HCT116 (cell line): Measurements from ENCODE around the gene CHD3. TPM values are rescaled to one million over a fixed set of nuclear protein-coding genes. Genes with fewer than 3 reads are reported as not detected.

ENCODE experiments used
- ATAC-seq: fragments of 200-7000 bp; cut with Tn5 transposase; 2 replicates; pipeline ENCODE4 v1.9.1; 2020; ENCODE audit warnings: mild to moderate bottlenecking, moderate library complexity
- BruUV-seq: library from RNA; stranded (reverse); fragments of 400-500 nt; replicated peaks from 2 replicates; lab custom pipeline; 2021; lab: Mats Ljungman, UMichigan
- CTCF ChIA-PET: fragments of 300-600 bp; sonication (Branson Sonifier 250); formaldehyde crosslinking; loops from one replicate; lab custom pipeline; 2021; ENCODE audit warnings: antibody characterized with exemption; lab: Charles Lee
- POLR2A ChIA-PET: fragments of 300-600, 350-600 bp; sonication (Branson Sonifier 250); formaldehyde crosslinking; loops from one replicate; lab custom pipeline; 2021; ENCODE audit warnings: antibody characterized with exemption; lab: Charles Lee
- RAD21 ChIA-PET, 2 experiments: fragments of 300-600 bp; sonication (Branson Sonifier 250); formaldehyde crosslinking; loops; one replicate each; lab custom pipeline; 2023; ENCODE audit warnings: low total read pairs in 2 of 2; ENCODE audit not compliant: uncharacterized antibody in 2 of 2, unreplicated experiment in 2 of 2, low non-redundant PET in 1 of 2; lab: Charles Lee
- DNase-seq: peaks from one replicate; pipeline ENCODE4 v3.0.0-alpha.2; 2010; ENCODE audit warnings: low read depth, low spot score
- H2AFZ ChIP-seq: fragments of 200-600 bp; shearing (Covaris generic), sonication (generic); 2 replicates; pipeline ENCODE4 v1.6.1; 2017; ENCODE audit warnings: low read depth, mixed run types, mixed read lengths, antibody characterized with exemption, low read length; ENCODE audit not compliant: poor library complexity, severe bottlenecking
- H3K27ac ChIP-seq: 2 replicates; pipeline ENCODE4 v1.5.1; 2012; ENCODE audit warnings: low read depth, low read length
- H3K27me3 ChIP-seq: fragments of 200-600 bp; sonication (generic); 2 replicates; pipeline ENCODE4 v1.6.1; 2016; ENCODE audit warnings: mixed run types, low read length, mixed read lengths; ENCODE audit not compliant: insufficient read depth
- H3K36me3 ChIP-seq, 2 experiments: fragments of 200-500 bp in 1 of 2; fragments of 200-600 bp in 1 of 2; sonication (Bioruptor generic) in 1 of 2; sonication (generic) in 1 of 2; 2 replicates each; pipeline versions ENCODE4 v1.5.1 to v1.6.1; 2014 to 2016; ENCODE audit warnings: low read length in 2 of 2, inconsistent platforms in 1 of 2, mixed read lengths in 1 of 2, mixed run types in 1 of 2; ENCODE audit not compliant: insufficient read depth in 2 of 2, control insufficient read depth in 1 of 2
- H3K4me1 ChIP-seq, 2 experiments: fragments of 200-600 bp in 1 of 2; sonication (generic) in 1 of 2; 2 replicates each; pipeline versions ENCODE4 v1.5.1 to v1.6.1; 2012 to 2017; ENCODE audit warnings: low read length in 2 of 2, inconsistent platforms in 1 of 2, mild to moderate bottlenecking in 1 of 2, mixed read lengths in 1 of 2, mixed run types in 1 of 2, moderate library complexity in 1 of 2; ENCODE audit not compliant: insufficient read depth in 2 of 2, control insufficient read depth in 1 of 2
- H3K4me2 ChIP-seq: fragments of 200-600 bp; sonication (generic); 2 replicates; pipeline ENCODE4 v1.6.1; 2017; ENCODE audit warnings: mixed run types, low read length, mixed read lengths
- H3K4me3 ChIP-seq, 2 experiments: fragments of 200-600 bp in 1 of 2; sonication (generic) in 1 of 2; replicated peaks in 1 of 2; 2 replicates each; pipeline ENCODE4 v1.5.1; 2011 to 2016; ENCODE audit warnings: low read length in 2 of 2, control low read depth in 1 of 2, low read depth in 1 of 2, mild to moderate bottlenecking in 1 of 2, mixed read lengths in 1 of 2, mixed run types in 1 of 2
- H3K79me2 ChIP-seq: fragments of 200-600 bp; sonication (generic); 2 replicates; pipeline ENCODE4 v1.6.1; 2017; ENCODE audit warnings: mild to moderate bottlenecking, mixed run types, low read length, moderate library complexity, mixed read lengths; ENCODE audit not compliant: insufficient read depth
- H3K9ac ChIP-seq: fragments of 200-600 bp; sonication (generic); 2 replicates; pipeline ENCODE4 v1.6.1; 2016; ENCODE audit warnings: low read length, mixed read lengths
- H3K9me2 ChIP-seq: fragments of 200-600 bp; sonication (generic), shearing (Covaris generic); 2 replicates; pipeline ENCODE4 v1.6.1; 2017; ENCODE audit warnings: mixed run types, mild to moderate bottlenecking, moderate library complexity; ENCODE audit not compliant: insufficient read depth
- H3K9me3 ChIP-seq, 2 experiments: fragments of 200-500 bp in 1 of 2; fragments of 200-600 bp in 1 of 2; sonication (Bioruptor generic) in 1 of 2; sonication (generic) in 1 of 2; 2 replicates each; pipeline ENCODE4 v1.6.1; 2014 to 2017; ENCODE audit warnings: low read length in 2 of 2, mixed read lengths in 2 of 2, inconsistent platforms in 1 of 2, low read depth in 1 of 2, mild to moderate bottlenecking in 1 of 2, mixed run types in 1 of 2, moderate library complexity in 1 of 2; ENCODE audit not compliant: control insufficient read depth in 1 of 2, insufficient read depth in 1 of 2
- H4K20me1 ChIP-seq: fragments of 200-600 bp; sonication (generic), shearing (Covaris generic); 2 replicates; pipeline ENCODE4 v1.6.1; 2017; ENCODE audit warnings: mixed run types, mild to moderate bottlenecking, moderate library complexity; ENCODE audit not compliant: insufficient read depth
- ATF3 ChIP-seq: IDR thresholded peaks from 2 replicates; pipeline ENCODE4 v1.6.1; 2012
- CEBPB ChIP-seq: IDR thresholded peaks from 2 replicates; pipeline ENCODE4 v1.6.1; 2012; ENCODE audit warnings: low read depth
- CTCF ChIP-seq, 3 experiments: fragments of 200-600 bp in 1 of 3; sonication (generic) in 1 of 3; IDR thresholded peaks in 2 of 3; conservative IDR thresholded peaks in 1 of 3; 2 replicates each; pipeline ENCODE4 v1.5.1; 2012 to 2017; ENCODE audit warnings: low read depth in 2 of 3, low read length in 2 of 3, antibody characterized with exemption in 1 of 3, borderline replicate concordance in 1 of 3, control low read depth in 1 of 3, mild to moderate bottlenecking in 1 of 3, mixed read lengths in 1 of 3, mixed run types in 1 of 3, moderate library complexity in 1 of 3; ENCODE audit not compliant: insufficient read depth in 1 of 3
- EGR1 ChIP-seq: IDR thresholded peaks from 2 replicates; pipeline ENCODE4 v1.6.1; 2012; ENCODE audit warnings: low read depth
- ELF1 ChIP-seq: IDR thresholded peaks from 2 replicates; pipeline ENCODE4 v1.6.1; 2012; ENCODE audit warnings: low read depth, borderline replicate concordance
- EZH2 ChIP-seq: fragments of 200-600 bp; sonication (generic); IDR thresholded peaks from 2 replicates; pipeline ENCODE4 v1.6.1; 2017; ENCODE audit warnings: antibody characterized with exemption, mixed run types
- EZH2phosphoT487 ChIP-seq: fragments of 200-600 bp; IDR thresholded peaks from 2 replicates; pipeline ENCODE4 v1.6.1; 2018; ENCODE audit warnings: antibody characterized with exemption, borderline replicate concordance
- FOSL1 ChIP-seq: IDR thresholded peaks from 2 replicates; pipeline ENCODE4 v1.6.1; 2012; ENCODE audit warnings: low read depth
- JUND ChIP-seq: IDR thresholded peaks from 2 replicates; pipeline ENCODE4 v1.6.1; 2012
- MAX ChIP-seq: IDR thresholded peaks from 2 replicates; pipeline ENCODE4 v1.6.1; 2012
- POLR2A ChIP-seq: IDR thresholded peaks from 2 replicates; pipeline ENCODE4 v1.7.0; 2011; ENCODE audit warnings: borderline replicate concordance; ENCODE audit not compliant: insufficient read depth, insufficient read length; ENCODE audit errors: extremely low read depth
- POLR2AphosphoS5 ChIP-seq: IDR thresholded peaks from 2 replicates; pipeline ENCODE4 v1.6.1; 2011; ENCODE audit warnings: mild to moderate bottlenecking, low read depth, low read length, moderate library complexity
- RAD21 ChIP-seq: IDR thresholded peaks from 2 replicates; pipeline ENCODE4 v1.6.1; 2012; ENCODE audit warnings: low read depth, mild to moderate bottlenecking
- SIN3A ChIP-seq: IDR thresholded peaks from 2 replicates; pipeline ENCODE4 v1.6.1; 2012; ENCODE audit warnings: low read depth
- SRF ChIP-seq: IDR thresholded peaks from 2 replicates; pipeline ENCODE4 v1.6.1; 2012; ENCODE audit warnings: low read depth
- TCF7L2 ChIP-seq: IDR thresholded peaks from 2 replicates; pipeline ENCODE4 v1.7.0; 2011; ENCODE audit warnings: borderline replicate concordance, inconsistent platforms; ENCODE audit not compliant: insufficient read depth, insufficient read length; ENCODE audit errors: extremely low read depth
- YY1 ChIP-seq: IDR thresholded peaks from 2 replicates; pipeline ENCODE4 v1.6.1; 2011; ENCODE audit warnings: low read length, low read depth, moderate library complexity, mild to moderate bottlenecking; ENCODE audit not compliant: insufficient replicate concordance; ENCODE audit errors: extremely low read depth
- ZBTB33 ChIP-seq: IDR thresholded peaks from 2 replicates; pipeline ENCODE4 v1.6.1; 2011; ENCODE audit warnings: mild to moderate bottlenecking, low read length, moderate library complexity; ENCODE audit not compliant: insufficient replicate concordance; ENCODE audit errors: extremely low read depth
- ZFX ChIP-seq: fragments of 450-650 bp; IDR thresholded peaks from 2 replicates; pipeline ENCODE4 v1.6.1; 2017
- ZNF274 ChIP-seq: fragments of 200-500 bp; sonication (Bioruptor generic); IDR thresholded peaks from 2 replicates; pipeline ENCODE4 v1.6.1; 2014; ENCODE audit warnings: mild to moderate bottlenecking, low read depth, low read length, inconsistent platforms
- intact Hi-C: fragments of 100-400 bp; cut with micrococcal nuclease; formaldehyde crosslinking; loops from 2 replicates; pipeline ENCODE4 v1.10.0; 2022
- total RNA-seq: library from RNA; stranded (reverse); gene quantifications from one replicate; pipeline ENCODE4 v1.2.1, GENCODE V29; 2021; ENCODE audit not compliant: unreplicated experiment

CHD3 gene
- total RNA-seq, 1 experiment from 2014 or later: 54.8 TPM

GRCh38 chr17:7911116-7911515, 22.5 kb downstream of the CHD3 start:
- no peak overlapping the region for H3K4me2 ChIP-seq
- H3K9me2 ChIP-seq: no peaks in the 10 kb centered on the region
- H4K20me1 ChIP-seq: no peaks in the 10 kb centered on the region
- intact Hi-C loops: loop anchor here (5.0 kb wide), 1 partner anchor 89 kb away; no protein-coding TSS in a partner anchor
- H3K9ac ChIP-seq: no peak overlapping the region
- no TSS peak for BruUV-seq
- no peak overlapping the region for H3K27ac ChIP-seq
- H3K27me3 ChIP-seq: no peaks in the 10 kb centered on the region
- H3K36me3 ChIP-seq: peaks cover 10 to 13% of the 10 kb centered on the region in 2 experiments; a peak in 3 of 4 replicates
- peaks cover 3 to 21% of the 10 kb centered on the region in 2 experiments; a peak in 3 of 4 replicates for H3K4me1 ChIP-seq
- no peak overlapping the region for H2AFZ ChIP-seq
- H3K79me2 ChIP-seq: no peaks in the 10 kb centered on the region
- H3K9me3 ChIP-seq: no peaks in the 10 kb centered on the region
- RAD21 ChIA-PET: no interaction called here
- POLR2A ChIA-PET: no interaction called here
- TF ChIP-seq ZNF274: no peak
- TF ChIP-seq EGR1: no peak
- TF ChIP-seq SIN3A: no peak
- no peak for TF ChIP-seq ELF1
- TF ChIP-seq CTCF (IDR thresholded peaks at IDR 0.05 in 2 of 3, conservative IDR thresholded peaks at IDR 0.05 in 1 of 3; ENCODE audit: borderline replicate concordance in 1 of 3, insufficient read depth in 1 of 3, low read depth in 2 of 3, low read length in 2 of 3): no peak
- no peak for TF ChIP-seq YY1
- TF ChIP-seq SRF: no peak
- no peak for TF ChIP-seq FOSL1
- TF ChIP-seq ZBTB33: no peak
- no peak for TF ChIP-seq EZH2phosphoT487
- TF ChIP-seq ATF3: no peak
- no peak for TF ChIP-seq TCF7L2
- no peak for TF ChIP-seq MAX
- TF ChIP-seq CEBPB: no peak
- no peak for TF ChIP-seq JUND
- TF ChIP-seq EZH2: no peak
- no peak for TF ChIP-seq ZFX
- TF ChIP-seq POLR2AphosphoS5: no peak
- TF ChIP-seq RAD21: no peak
- no peak for TF ChIP-seq POLR2A
- DNase-seq: no peak
- H3K4me3 ChIP-seq: no peak overlapping the region
- ATAC-seq: no peak
- CTCF ChIA-PET: interaction anchor here (2.6 to 3.3 kb wide), 2 partner anchors 78 to 130 kb away, joined by 47 to 55 read pairs; no protein-coding TSS in a partner anchor
